Activated CD8-positive, alpha-beta memory T cell treated with anti-CD3 and anti-CD28 coated beads for 4 hours (primary cell): Measurements from ENCODE around the gene DHX30.

Experiments
- DNase-seq, 2 donors: peaks; one replicate each; pipeline ENCODE4 v3.0.0-alpha.2; 2020; ENCODE audit warnings: low read depth in 2 of 2

DHX30 gene

DNA sequence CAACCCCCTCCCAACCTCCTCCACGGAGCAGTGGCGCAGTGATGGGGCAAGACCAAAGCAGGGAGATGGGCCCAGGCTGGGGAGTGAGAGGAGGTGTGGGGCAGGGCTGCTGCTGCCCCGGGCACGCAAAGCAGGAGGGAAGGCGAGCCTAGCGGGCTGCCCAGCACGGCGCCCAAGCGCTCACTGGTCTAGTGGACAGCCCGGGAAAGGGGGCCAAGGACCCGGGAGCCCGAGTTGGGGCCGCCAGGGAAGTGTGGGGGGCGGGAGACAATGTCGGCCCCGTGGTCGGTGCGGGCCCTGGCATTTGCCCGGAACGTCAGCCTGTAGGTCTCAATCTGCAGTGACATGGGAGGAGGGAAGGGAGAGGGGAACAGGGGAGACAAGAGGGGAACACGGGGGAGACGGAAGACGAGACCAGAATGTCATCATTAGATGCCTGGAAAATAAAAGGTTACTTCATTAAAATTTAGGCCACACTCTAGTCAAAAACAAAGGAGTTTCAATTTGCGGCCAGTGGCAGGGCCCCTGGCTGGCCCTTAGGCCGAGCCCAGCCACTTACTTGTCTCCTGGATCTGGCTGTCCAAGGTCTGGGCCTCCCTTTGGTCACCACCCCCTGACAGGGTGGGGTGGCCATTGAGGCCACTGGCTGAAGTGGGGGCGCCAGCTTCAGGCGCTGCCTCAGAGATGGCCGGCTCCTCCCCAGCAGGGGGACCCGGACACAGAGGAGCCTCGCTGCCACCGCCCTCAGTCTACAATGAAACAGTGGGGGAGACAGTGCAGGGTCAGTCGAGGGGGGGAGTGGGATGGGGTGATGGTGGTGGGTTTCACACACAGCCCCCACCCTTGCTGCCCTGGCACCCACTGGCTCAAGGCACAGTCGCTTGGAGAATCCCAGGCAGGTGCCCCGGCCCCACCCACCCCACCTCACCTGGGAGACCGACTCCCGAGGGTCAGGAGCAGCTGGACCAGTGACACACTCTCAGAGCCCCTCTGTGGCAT, 50.0 kb downstream of the DHX30 start:
- DNase-seq = no peak

- no peak for DNase-seq
Measured at GRCh38 chr3:47854267-47854666, 51.3 kb downstream of the DHX30 start.

GRCh38 chr3:47854720-47855455, 52.0 kb downstream of the DHX30 start:
- DNase-seq = no peak

DNA sequence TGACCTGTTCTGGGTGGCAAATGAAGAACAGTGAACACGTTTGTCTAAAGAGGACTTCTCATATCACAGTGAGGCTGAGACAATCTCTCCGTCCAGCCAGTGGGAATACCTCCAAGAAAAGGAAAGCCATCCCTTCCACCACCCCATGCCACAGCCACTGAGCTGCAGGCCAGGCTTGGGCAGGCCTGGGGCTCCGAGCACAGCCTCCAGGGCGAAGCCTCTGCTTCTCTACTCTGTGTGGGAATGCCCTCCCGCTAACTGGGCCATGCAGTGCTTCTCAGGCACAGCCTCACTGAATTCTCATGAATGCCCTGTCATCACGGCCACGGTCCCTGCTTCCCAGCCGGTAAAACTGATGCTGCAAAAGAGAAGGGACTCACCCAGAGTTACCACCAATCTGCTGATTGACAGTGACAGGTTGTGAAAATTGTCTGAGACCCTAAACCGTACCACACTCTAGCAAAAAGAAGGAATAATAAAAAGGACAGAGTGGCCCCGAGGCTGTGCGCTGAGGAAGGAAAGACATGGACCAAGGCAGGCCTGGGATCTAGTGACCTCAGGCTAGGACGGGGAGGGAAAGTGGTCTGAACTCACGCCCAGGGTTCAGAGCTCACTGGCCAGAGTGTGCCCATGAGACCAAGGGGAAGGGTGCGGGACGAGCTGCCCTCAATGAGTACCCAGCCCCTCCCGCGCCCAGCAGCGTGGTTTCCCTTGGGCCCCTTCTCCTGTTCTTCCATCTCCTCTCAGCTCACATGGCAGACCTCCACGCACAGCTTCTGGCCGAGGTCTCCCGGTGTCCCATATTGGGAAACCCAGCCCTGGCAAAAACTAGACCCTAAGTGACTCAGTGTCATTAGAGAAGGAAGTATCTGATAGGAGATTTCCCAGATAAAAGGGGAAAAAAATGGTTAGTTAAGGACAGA, 52.8 kb downstream of the DHX30 start:
- DNase-seq = no peak

DNA sequence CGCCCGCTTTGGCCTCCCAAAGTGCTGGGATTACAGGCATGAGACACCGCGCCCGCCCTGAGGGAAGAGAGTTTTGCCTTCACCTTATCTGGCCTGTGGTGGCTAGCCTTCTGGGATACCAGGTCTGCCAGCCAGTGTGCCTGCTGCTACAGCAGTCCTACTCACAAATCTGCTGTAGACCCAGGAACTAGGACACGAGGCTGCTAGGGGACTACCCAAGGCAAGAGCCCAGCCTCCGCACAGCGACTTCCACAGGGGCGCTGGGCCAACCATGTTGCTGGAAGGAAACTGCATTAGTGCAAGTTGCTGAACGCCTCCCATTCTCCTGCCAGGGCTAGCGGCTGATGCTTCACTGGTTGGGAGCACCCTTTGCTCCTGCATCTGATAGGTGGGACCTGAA, 53.7 kb downstream of the DHX30 start:
- no peak for DNase-seq

DNA sequence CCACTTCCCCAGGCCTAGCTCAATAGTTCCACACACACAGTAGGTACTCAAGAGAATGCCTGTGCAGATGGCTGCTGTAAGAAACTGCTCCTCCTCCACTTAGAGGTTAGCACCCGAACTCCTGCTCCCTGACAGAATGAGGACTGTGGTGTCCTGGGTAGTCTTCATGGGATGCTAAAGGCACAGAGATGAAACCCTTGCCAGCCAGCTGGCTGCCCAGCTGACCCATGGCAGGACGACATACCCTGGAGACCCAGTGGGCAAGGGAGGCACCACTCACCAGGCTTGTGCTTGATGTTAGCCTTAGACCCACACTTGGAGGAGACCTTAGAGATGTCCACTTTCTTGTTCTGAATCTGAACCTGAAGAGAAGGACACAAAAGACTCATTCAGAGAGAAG, 54.2 kb downstream of the DHX30 start:
- no peak for DNase-seq

DNA sequence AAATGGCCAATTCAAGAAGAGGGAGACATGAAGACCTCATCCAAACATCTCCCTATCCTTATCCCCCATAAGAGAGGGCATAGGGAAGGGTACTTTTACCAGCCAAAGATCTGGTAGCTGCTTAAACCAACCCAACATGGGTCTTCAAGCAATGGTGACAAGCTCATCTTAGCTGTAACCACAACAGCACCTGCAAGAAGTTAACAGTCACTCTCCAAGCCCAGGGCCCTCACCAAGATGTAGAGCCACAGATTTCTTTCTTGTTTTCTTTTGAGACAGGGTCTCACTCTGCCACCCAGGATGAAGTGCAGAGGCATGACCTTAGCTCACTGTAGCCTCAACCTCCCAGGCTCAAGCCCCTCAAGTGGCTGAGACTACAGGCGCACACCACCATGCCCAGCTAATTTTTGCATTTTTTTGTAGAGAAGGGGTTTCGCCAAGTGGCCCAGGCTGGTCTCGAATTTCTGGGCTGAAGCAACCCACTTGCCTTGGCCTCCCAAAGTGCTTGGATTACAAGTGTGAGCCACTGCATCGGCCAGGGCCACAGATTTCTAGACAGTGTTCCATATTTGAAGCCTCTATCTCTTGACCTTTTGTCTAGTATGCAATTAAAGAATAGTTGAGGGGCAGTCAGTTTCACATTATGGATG, 57.1 kb downstream of the DHX30 start:
- no peak for DNase-seq

GRCh38 chr3:47863391-47864128, 60.6 kb downstream of the DHX30 start:
- no peak for DNase-seq

- no peak for DNase-seq
Measured at GRCh38 chr3:47865192-47865591, 62.3 kb downstream of the DHX30 start.

GRCh38 chr3:47867451-47868044, 64.6 kb downstream of the DHX30 start:
- no peak for DNase-seq

- DNase-seq = no peak
Measured at GRCh38 chr3:47868306-47868705, 65.4 kb downstream of the DHX30 start.

GRCh38 chr3:47870156-47870555, 67.2 kb downstream of the DHX30 start:
- DNase-seq = no peak

DNA sequence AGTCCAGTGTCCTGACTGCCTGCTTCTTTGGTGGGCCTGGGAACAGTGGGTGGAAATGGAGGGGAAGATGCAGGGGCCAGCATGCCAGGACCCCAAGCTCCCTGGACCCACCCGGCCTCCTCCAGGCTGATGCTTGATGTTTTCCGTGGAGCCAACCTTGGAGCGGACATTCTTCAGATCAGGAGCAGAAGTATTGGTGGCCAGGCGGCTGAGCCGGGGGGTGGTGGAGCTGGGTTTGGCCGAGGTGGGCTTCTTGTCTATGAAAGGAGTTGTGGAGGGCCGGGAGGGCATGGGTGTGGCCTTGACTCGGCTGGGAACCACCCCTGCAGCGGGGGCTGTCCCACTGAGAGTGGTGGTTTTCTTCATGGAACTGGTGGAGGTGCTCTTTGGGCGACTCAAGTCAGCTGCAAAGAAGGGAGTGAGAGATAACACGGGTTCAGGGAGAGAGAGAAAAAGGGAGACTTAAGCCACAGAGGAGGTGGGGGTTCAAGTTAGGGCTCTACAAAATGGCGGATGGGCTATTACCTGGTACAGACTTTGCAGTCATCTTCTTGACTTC, 67.8 kb downstream of the DHX30 start:
- DNase-seq = no peak

GRCh38 chr3:47871389-47871788, 68.5 kb downstream of the DHX30 start:
- DNase-seq = no peak

GRCh38 chr3:47872916-47873315, 70.0 kb downstream of the DHX30 start:
- DNase-seq = no peak

DNA sequence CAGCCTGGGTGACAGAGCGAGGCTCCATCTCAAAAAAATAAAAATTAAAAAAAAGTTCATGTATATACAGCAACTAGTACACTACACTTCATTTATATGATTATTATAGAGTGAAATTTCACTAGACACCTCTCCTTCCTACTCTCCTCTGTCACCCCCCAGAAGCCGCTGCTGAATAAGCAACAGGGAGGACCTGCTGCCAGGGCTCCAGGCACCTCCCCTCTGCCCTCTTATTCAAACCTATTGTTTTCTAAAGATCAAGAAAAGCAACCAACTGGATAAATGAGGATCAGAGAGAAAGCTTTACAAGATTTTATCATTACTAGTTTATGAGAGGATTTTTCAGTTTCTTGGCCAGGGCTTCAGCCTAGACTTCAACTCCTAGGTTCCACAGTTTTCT, 71.5 kb downstream of the DHX30 start:
- DNase-seq = no peak

DNA sequence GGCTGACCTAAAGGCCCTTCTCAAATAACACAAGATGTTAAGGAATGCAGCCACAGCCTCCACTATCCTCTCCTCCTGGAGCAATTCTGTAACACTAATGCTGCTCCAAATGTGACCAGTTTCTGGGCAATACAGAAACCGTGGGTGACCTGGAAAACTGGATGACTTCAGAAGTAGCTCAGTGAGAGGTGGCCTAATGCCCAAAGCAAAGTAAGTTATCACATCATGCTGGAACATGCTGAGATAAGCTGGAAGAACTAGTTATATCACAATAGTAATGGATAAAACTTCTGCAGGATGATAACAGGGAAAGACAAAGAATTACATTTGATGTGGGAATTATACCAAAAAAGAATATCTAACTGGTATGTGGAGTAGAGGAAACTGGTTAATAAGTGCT, 72.0 kb downstream of the DHX30 start:
- DNase-seq = no peak

GRCh38 chr3:47877290-47877689, 74.4 kb downstream of the DHX30 start:
- no peak for DNase-seq

- DNase-seq = no peak
Measured at GRCh38 chr3:47877719-47878118, 74.8 kb downstream of the DHX30 start.

DNA sequence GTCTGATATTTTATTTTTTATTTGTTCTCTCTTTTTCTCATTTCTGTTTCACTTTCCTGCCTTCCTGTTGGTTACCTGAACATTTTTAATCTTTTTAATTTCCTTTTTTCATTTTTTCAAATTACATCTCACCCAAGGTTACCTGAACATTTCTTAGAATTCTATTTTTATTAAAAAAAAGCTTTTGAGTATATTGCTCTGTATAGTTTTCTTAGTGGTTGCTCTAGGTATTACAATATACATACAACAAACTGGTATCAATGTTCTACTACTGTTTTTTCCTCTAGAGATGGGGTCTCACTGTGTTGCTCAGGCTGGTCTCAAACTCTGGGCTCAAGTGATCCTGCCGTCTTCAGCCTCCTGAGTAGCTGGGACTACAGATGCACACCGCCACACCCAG, 79.4 kb downstream of the DHX30 start:
- no peak for DNase-seq
